HG02678 (cell line): ENCODE results near the gene RUNX1.

Experiments
- ATAC-seq: cut with Tn5 transposase; IDR thresholded peaks from one replicate; pipeline ENCODE4 v1.9.1; 2021; ENCODE audit warnings: mild to moderate bottlenecking, moderate library complexity; ENCODE audit not compliant: unreplicated experiment

RUNX1 gene

DNA sequence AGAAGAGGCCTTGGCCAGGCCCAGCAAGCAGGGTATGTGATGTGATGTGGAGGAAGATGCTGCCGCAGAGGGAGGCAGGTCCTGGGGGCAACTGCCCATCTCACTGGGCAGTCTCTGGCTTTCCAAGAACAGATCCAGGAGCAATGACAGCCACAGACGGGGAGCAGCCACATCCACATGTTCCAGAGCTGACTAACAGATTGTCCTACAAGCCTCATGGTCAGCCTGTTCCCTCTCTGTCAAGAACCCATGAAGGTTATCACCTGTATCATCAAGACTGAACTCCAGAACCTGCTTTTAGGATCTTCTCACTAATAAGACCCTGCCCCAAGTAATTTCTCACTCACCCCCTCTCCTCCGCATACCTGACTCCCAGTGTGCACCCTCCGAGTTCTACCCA, 187.8 kb downstream of the RUNX1 start:
- no peak for ATAC-seq

DNA sequence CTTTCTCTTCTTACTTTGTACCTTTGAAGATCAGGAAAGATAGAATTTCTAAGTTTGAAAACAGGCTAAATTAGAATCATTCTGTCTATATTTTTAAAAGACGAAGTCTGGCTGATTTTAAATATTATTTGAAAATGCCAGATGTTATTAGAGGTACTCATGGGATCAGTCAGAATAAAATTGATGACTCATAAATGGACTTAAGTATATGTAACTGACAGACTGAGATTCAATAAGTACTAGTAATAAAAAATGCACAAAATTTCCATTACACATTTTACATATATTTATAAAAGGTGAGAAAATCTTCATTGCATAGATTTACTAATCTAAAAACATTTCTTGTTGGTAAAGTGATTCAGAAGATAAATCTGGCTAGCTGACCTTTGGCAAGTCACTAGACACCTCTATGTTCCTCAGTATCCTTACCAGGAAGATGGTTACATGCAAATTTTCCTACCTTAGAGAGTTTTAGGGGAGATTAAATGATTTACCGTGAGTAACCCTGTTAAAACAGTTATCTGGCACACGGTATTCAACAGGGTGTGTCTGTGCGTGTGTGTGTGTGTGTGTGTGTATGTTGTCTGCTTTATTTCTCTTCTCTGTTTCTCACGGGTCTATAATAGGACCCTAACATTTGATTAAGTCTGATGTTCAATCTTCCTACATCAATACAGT, 189.0 kb downstream of the RUNX1 start:
- no peak for ATAC-seq

DNA sequence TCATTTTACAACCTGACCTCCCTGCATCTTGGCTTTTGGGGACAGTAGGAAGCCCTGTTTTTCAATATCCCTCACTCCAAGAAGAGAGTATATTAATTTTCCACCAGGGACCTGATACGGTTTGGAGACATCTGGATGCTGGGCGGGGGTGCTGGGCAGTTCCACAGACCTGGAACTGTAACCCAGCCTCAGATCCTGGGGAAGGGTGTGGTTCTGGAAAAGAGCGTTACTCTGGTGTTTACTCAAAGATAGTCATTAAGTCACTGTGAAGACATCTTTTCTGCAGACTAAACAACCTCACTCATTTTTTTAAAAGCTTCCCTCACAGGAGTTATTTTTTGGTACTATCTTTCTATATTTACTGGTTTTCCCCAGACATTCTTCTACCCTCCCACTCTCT, 190.5 kb downstream of the RUNX1 start:
- no peak for ATAC-seq

DNA sequence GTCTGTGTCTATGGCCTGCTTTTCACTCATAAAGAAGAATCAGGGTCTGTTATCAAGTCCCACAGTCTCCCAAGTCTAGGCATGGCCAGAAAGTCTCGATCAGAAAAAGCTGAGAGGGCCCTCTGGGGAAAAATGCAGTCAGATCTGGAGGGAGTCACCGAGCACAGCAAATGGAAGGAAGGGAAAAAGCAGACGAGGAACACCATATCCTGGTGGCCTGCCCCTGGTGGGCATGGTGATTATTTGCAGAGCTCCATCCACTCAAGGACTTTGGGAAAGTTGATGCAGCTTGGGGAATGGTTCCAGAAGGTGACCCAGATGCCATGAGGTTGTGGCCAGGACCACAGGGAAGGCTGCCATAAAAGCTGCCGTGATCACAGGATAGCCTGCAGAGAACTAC, 191.2 kb downstream of the RUNX1 start:
- ATAC-seq, result no peak

DNA sequence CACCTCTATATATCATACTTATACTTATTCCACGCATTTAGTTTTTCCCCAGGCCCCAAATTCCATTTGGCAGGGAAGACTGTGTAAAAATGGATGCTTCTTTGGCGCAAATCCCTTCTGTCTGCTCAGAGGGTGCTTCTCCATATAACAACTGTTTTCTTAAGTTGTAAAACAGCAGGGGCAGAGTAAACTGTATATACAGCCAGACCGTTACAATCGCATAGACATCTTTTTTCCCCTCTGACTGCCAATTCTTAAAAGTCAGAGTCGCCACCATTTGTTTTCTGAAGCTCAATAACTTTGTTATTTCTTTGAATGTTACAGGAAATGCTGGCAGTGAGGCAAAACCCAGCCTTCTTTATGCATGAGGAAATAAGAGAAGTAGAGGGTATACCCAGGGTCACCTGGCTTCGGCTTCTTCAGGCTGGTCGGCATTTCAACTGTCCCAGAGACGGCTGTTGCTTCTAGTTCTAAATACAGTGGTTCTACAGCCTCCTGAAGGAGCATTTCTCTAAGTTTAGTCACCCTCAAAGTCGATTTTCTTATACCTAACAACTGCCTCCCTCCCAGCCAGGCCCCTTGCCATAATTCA, 191.9 kb downstream of the RUNX1 start:
- ATAC-seq, result no peak

DNA sequence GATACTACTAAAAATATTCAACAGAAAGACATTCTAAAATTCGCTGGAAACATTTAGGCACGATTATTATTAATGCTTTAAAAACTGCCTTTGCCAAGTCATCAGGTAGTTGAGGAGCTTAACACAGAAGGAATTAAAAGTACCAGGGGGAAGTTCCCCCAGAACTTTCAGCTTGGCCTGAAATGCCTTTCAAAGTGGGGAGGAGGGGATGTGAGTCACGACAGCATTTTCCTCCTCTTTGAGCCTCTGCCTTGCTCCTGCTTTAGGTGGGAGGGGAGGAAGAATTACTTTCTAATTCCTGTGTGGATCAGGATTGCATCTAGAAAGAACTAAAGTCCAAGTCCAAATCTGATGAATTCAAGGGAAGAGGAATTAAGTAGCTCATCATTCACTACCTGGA, 196.7 kb downstream of the RUNX1 start:
- no peak for ATAC-seq

DNA sequence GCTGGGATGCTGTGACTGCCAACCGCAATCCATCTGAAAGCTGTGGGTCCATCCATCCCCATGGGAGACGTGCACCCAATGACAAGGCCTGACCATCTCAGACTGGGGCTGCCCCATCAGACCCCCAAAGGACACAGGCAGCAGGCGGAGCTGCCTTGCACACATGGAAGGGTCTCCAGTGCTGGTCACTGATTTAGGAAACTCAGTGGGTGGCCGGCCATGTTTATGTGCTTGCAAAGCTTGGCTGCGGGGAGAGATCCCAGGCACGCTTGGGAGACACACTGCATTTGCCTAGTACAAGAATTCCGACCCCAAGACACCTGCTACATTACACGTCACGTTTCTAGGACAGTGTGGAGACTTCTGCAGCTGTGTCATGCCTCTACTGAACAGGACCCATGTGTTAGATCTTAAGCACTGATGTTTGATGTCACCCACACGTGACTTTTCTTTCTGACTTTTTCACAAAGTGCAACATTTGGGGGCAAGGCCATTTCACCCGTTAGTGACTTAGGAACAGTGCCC, 198.9 kb downstream of the RUNX1 start:
- no peak for ATAC-seq

DNA sequence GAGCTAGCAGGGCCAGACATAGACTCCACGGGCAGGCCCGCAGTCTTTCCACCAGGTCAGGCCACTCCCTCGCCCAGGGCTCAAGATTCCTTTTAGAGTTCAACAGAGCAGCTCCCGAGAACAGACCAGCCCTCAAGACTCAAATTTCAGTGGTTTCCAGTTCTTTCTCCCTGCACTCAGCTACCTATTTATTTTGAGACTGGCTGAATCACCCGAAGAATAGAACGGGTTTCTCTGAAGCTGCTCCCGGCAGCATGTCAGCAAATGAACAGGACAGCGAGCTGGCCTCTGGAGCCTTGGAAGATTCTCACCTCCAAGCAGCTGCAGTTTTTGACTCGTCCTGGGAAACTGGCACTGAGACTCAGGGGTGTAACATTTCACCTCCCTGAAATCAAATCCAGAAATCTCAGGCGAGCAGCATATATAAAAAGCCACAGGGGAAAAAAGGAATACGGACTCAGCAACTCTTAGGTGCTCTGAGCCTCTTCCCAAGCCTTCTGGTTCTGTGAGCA, 202.4 kb downstream of the RUNX1 start:
- no peak for ATAC-seq

DNA sequence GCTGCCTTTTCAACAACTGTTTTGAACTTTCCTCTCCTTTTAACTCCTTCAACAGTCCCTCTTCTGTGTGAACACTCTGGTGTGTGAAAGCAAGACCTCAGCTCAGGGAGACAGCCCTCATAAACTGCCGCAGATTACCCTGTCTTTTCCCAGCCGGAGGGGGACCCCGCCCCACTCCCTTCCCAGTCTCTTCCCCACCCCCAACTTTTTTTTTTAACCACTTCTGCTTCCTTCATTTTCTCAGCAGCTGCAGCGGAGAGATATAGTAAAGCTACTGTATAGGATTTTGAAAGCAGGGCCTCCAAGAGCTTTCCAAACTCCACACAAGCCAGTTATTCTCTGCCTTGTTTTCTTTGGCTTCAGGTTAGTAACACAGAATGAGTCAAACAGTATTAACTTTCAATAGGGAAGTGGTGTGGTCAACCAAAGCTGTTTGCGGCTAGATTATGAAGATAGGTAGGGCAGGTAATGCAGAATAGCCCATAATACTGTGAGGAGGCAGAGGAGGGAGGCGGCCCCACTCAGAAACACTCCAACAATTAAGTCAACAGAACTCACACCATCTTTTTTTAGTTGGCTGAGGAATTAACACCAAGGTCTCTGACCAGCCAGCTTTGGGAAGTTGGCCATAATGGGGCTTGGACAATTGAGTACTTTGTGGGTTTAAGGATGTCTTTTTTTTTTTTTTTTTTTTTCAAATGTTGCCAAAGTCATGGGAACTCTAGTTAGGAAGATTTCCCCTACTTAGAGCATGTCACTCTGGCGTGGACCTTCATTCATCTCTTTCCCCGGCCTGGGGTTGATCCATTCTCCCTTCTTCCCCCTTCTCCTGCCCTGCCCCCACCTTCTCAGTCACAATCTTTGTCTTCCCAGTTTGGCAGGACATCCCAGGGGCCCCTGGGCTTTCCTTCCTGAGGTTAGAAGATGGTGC, 203.3 kb downstream of the RUNX1 start:
- peak; percentile 97 for ATAC-seq

DNA sequence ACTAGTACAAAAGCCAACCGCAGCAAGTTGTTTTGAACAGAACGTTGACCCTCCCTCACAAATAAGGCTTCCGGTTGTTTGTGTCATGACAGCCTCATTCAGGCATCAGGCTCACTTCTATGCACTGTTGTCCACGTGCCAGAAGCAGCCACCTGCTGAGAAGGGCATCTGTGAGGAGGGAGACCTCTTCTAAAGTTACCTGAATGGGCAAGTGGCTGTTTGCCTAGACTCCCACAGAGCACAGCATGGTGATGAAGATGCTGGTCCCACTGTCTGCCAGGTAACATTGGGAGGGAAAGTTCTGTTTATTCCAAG, 204.2 kb downstream of the RUNX1 start:
- no peak for ATAC-seq

DNA sequence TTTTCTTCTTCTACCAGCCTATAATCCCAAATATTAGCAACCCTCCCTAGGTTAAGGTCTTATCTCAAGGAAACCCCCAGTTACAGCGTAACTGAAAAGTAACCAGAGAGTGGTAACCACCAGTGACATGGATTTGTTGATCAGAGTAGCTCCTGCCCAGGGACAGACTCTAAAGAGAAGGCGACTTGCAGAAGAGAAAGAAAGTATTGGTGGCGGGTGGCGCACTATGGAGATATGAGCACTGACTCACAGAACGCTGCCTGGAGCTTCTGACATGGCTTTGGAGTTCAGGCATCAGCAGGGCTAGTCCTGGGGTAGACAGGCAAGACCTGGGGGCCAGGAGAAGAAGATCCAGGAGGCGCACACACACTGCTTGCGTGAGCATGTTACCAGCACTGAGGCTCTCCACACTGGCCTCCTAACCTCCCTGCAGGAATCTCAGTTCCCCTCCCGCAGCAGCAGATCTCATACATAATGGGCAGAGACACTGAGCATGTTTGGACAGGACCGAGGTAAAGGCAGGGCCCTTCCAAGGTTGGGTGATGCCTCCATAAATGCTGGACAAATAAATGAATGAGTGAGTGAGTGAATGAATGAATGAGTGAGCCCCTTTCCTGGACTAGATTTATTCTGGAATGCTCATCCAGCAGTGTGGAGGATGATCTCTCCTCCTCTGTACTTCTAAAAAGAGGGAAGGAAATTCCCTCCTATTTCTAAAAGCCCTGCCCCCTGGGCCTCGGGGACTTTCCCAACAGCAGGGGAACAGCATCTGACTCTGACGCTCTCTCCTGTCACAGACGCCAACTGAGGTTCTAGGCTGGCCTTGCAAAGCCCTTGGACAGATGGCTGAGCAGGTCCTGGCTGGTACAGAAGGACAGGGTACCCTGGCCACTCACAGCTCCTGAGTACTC, 204.8 kb downstream of the RUNX1 start:
- no peak for ATAC-seq

DNA sequence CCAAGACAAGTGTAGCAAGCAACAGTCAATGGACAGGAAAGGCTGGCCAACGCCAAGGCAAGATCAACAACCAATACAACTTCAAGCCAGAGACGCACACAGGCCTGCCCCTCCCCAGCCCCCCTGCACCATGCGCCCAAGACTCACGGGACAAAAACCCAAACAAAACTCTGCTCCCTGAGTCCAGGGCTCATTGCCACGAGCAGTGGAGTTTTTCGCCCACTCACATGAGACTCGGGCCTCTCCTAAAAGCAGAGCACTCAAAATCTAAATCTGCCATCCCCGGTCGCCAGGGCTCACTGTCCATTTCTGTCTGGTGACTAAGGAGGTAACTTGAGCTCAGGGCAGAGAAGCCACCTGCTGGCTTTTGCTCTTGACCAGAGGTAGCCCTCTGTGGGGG, 205.5 kb downstream of the RUNX1 start:
- ATAC-seq, result no peak

DNA sequence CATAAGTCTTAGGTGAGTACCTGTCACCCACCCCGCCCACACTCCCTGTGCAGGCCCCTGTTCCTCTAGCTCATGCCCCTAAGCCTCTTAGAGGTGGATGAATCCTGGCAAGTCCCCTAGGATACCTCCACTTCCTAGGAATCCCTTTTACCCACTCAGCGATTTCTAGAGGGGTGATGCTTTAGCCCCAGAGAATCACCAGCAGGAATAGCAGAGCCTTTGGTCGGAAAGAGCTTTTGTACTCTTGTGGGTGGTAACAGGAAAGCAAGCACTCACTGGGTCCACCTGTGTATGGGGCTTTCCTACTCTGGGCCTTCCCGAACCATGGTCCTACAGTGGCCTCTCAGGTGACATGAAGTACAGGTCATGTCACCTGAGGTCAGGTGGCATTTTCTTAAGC, 207.9 kb downstream of the RUNX1 start:
- ATAC-seq, result no peak

DNA sequence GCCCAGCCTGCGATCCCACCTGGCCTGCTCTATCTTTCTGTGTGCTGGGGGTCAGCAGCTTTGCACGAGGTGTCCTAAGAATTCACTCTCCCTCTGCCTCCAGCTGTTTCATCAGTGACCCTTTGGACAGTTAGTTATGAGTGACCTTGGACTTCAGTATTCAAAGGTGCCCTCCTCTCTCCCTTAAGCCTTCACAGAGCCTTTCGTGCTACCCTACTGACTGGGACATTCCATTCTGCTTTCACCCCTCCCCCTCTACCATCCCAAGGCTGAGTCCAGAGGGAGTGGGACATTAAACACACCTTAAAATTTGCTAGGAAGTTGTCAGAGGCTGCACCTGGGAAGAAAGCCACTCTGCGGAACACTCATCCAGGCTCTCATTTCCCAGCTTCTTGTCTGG, 208.4 kb downstream of the RUNX1 start:
- ATAC-seq, result no peak

DNA sequence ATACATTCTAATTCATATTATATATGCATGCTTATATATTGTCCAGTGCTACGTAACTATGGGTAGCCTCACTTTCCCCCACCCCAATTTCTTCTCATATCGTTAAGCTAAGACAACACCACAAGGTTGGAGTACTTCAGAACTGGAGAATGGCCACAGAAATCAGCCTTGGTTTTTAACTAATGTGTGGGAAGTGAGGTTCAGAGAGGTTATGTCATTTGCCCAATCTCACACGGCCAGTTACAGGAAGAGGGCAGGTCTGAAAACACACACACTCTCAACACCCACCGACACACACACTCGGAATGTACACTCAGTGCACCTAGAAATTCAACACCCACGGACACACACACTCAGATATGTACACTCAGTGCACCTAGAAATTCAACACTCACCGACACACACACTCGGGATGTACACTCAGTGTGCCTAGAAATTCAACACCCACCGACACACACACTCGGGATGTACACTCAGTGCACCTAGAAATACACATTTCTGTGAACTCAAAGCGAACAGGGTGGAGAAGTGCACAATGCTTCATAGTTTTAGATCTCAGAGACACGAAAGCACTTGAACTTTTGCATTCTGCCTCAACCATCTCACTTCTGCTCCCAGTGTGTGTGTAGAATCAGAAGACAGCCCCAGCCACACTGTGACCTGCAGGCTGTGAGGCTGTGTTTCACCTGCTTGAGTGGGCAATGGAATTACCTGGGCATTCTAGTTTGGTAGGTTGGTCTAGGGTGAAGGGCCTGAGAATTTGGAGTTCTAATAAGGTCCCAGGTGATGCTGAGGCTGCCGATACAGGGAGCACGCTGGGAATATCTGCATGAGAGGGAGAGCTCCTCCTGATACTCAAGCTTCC, 209.9 kb downstream of the RUNX1 start:
- no peak for ATAC-seq

DNA sequence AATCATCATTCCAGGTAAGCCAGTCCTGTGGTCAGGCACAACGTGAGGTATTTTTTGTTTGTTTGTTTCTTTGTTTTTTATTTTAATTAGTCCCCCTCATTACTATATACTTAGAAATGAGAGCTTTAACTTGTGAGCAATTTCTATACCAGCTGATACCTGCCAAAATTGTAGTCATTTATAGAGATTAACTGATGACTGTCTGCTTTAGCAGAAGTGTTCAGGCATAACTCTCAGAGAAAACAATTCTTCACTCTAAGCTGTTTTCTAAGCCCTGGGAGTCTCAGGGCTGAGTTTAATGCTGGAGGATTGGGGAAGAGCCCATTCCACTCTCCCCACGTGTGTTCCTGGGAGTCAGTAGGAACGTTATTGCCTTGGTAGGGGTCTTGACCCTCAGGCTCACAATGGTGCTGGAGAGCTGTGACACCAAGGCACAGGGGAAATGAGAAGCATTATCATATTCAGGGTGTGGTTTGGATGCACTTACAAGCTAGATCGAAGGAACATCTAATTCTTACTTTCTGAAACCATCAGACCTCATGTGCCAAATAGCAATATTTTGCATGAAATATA, 212.1 kb downstream of the RUNX1 start:
- no peak for ATAC-seq

DNA sequence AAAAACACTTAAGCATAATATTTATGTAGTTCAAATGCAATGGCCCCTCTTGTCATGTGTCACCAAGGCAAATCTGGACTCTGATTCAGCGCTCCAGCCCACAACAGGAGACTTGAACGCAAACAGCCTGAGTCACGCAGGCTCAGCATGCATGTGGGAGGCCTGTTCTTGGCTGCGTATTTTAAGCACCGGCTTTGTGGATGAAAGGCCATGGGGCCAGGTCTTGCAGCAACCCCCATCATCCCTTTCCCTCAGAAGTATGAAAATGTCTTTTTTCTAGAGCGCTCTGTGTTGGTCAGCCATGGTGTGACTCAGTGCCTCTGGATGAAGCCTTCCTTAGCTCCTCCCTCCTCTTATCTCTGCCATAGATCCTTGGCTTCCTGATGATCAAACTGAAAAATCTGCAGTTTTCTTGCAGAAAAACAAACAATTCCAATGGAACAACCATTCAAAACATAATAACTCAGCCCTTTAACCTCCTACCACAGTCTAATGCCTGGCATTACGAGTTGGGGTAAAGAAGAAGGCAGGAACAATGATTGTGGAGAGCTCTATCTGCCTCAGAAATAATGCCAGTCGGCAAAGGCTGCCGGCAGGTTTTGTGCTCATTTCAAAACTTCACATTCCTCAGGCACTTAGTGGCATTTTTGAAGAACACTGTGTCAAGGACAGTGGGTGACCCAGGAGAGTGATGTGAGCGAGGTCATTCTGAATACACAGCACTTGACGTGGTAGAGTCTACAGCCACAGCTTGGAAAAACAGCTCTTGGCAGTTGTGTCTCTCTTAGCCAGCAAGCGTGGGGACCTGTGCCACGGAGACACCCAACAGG, 212.8 kb downstream of the RUNX1 start:
- ATAC-seq, result no peak

DNA sequence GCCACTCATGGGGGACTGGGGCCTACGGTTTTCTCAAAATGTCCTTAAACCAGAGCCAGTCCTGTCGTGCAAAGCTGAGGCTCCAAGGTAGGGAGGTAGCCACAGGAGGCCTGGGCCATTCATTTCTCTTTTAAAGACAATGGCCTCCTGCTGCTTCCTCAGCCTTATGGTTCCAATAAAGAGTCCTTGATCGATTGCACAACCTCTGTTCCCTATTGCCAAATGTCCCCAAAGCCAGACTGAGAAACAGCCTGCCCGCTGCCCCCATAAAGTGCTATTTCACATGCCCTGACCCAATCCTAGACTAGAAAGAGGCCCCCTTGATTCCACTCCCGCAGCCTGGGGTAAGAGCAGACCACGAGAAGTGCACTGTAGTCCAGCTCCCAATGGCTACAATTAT, 213.6 kb downstream of the RUNX1 start:
- no peak for ATAC-seq
